Kidney (tissue), 14 donors: ENCODE measurements around the gene RASAL2. TPM values are rescaled to one million over a fixed set of nuclear protein-coding genes. Genes with fewer than 3 reads are reported as not detected.
A peak's percentile ranks its signal among the peaks of the same experiment; 100 is the strongest.

Experiments used
- DNase-seq, 5 donors: peaks; one replicate each; pipeline ENCODE4 v3.0.0-alpha.2; 2013 to 2020
- FAIRE-seq: peaks from 2 replicates; lab custom pipeline; 2012; peaks lifted over from hg19 to GRCh38; lab: Jason Lieb, UNC
- H3K27ac ChIP-seq, 2 donors: one replicate each; pipeline ENCODE4 v1.7.0; 2013; ENCODE audit warnings: low read depth in 2 of 2, low read length in 2 of 2, inconsistent platforms in 1 of 2
- H3K27me3 ChIP-seq: one replicate; pipeline ENCODE4 v1.7.1; 2013; ENCODE audit warnings: low read length, inconsistent platforms; ENCODE audit not compliant: control insufficient read depth, insufficient read depth
- H3K36me3 ChIP-seq, 3 donors: one replicate each; pipeline versions ENCODE4 v1.7.0 to v1.7.1; 2013; ENCODE audit warnings: low read length in 3 of 3, control low read depth in 1 of 3, inconsistent platforms in 1 of 3; ENCODE audit not compliant: insufficient read depth in 3 of 3, control insufficient read depth in 2 of 3
- H3K4me1 ChIP-seq, 3 donors: one replicate each; pipeline versions ENCODE4 v1.7.0 to v1.7.1; 2013; ENCODE audit warnings: low read length in 3 of 3, inconsistent platforms in 1 of 3, low read depth in 1 of 3; ENCODE audit not compliant: control insufficient read depth in 2 of 3, insufficient read depth in 2 of 3
- H3K4me3 ChIP-seq, 3 donors: one replicate each; pipeline versions ENCODE4 v1.7.0 to v1.8.1; 2013; ENCODE audit warnings: low read length in 3 of 3, control low read depth in 1 of 3, inconsistent platforms in 1 of 3
- H3K9ac ChIP-seq, 3 donors: one replicate each; pipeline versions ENCODE4 v1.7.0 to v1.7.1; 2013; ENCODE audit warnings: low read length in 3 of 3, control low read depth in 1 of 3, inconsistent platforms in 1 of 3
- H3K9me3 ChIP-seq, 3 donors: one replicate each; pipeline versions ENCODE4 v1.7.0 to v1.7.1; 2013; ENCODE audit warnings: low read length in 3 of 3, control low read depth in 1 of 3, inconsistent platforms in 1 of 3; ENCODE audit not compliant: control insufficient read depth in 2 of 3, insufficient read depth in 1 of 3
- intact Hi-C: fragments of 100-400 bp; cut with DNase I; formaldehyde crosslinking; loops from one replicate; pipeline ENCODE4 v1.11.1; 2022
- polyA plus RNA-seq: library from polyadenylated mRNA; stranded (reverse); fragments of 350-450 nt; fragmentation: Illumina TruSeq; extraction: RNeasy Lipid Tissue Mini Kit (QIAGEN cat#74804); gene quantifications from one replicate; pipeline ENCODE4 v1.2.3, GENCODE V29; 2014; ENCODE audit warnings: low read depth, low replicate concordance; ENCODE audit not compliant: insufficient read depth
- total RNA-seq: library from RNA; stranded (reverse); fragmentation: NEBNext Ultra II Directional; extraction: Animal tissue kit (Norgen Biotek cat#: 25700); gene quantifications from one replicate; pipeline ENCODE4 v1.2.1, GENCODE V29; 2021
- TF ChIP-seq, protein P1 (sequence below): IDR thresholded peaks from 3 replicates; pipeline ENCODE4 v1.5.1; 2012; ENCODE audit warnings: mild to moderate bottlenecking, moderate library complexity, borderline replicate concordance; ENCODE audit not compliant: insufficient read depth; ENCODE audit errors: extremely low read depth
- donor health status: control.
- donor health status: control.
- donor health status: control.
- donor health status: control.
- donor health status: control.
- donor health status: DM: yes; HTN: yes; CAD: no.
- donor health status: Normal renal cell carcinoma (clear cell type).

Gene RASAL2
- total and polyA plus RNA-seq, 2 donors from 2014 or later = 2.2 to 26.5 TPM

DNA sequence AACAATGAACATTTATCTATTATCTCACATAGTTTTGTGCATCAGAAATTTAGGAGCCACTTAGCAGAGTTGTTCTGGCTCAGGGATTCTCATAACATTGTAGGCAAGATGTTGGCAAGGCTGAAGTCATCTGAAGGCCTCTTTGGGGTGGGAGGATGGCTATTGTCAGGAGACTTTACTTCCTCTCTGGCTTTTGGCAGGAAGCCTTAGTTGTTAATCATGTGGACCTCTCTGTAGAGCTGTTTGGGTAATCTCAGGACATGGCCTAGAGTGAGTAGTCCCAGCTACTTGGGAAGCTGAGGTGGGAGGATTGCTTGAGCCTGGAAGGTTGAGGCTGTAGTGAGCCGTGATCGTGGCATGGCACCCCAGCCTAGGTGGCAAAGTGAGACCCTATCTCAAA lies 40.2 kb downstream of the RASAL2 start:
- TF ChIP-seq, protein P1, sequence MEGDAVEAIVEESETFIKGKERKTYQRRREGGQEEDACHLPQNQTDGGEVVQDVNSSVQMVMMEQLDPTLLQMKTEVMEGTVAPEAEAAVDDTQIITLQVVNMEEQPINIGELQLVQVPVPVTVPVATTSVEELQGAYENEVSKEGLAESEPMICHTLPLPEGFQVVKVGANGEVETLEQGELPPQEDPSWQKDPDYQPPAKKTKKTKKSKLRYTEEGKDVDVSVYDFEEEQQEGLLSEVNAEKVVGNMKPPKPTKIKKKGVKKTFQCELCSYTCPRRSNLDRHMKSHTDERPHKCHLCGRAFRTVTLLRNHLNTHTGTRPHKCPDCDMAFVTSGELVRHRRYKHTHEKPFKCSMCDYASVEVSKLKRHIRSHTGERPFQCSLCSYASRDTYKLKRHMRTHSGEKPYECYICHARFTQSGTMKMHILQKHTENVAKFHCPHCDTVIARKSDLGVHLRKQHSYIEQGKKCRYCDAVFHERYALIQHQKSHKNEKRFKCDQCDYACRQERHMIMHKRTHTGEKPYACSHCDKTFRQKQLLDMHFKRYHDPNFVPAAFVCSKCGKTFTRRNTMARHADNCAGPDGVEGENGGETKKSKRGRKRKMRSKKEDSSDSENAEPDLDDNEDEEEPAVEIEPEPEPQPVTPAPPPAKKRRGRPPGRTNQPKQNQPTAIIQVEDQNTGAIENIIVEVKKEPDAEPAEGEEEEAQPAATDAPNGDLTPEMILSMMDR = no peak
- DNase-seq = peak in 2 of 5 donors; percentile 4 to 58
- Histone ChIP-seq H3K27me3 (no peaks in the 10 kb centered on the region), H3K4me1 (peaks cover 0 to 12% (median 5%) of the 10 kb centered on the region in 3 donors), H3K9me3 (no peaks in the 10 kb centered on the region), H3K27ac (no peak overlapping the region), H3K36me3 (no peaks in the 10 kb centered on the region), H3K4me3 (no peak overlapping the region), H3K9ac (no peak overlapping the region)
- intact Hi-C loops = no loop called here
- no peak for FAIRE-seq

GRCh38 chr1:178137238-178137637 lies 43.3 kb downstream of the RASAL2 start:
- Histone ChIP-seq H3K27me3 (no peaks in the 10 kb centered on the region), H3K27ac (no peak overlapping the region), H3K9me3 (no peaks in the 10 kb centered on the region), H3K4me1 (peaks cover 0 to 8% (median 5%) of the 10 kb centered on the region in 3 donors), H3K9ac (no peak overlapping the region), H3K4me3 (no peak overlapping the region), H3K36me3 (no peaks in the 10 kb centered on the region)
- DNase-seq = peak in 1 of 5 donors; percentile 11
- TF ChIP-seq, protein P1 = no peak
- no peak for FAIRE-seq
- intact Hi-C loops = no loop called here

DNA sequence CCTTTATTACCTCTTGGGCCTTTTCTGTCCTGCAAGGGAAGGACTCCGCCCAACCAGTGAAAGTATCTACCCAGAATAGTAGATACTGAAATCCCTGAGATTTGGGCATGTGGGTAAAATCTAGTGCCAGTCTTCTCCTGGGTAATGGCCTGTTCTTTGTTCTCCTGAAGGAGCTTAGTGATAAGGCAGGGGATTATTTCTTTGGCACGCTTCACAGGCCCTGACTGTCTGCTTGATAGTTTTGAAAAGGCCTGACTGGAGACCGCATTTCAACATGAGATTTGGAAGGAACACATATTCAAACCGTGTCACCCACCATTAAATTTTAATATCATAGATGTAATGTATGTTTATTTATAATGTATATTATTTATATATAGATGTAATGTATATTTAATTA lies 48.9 kb downstream of the RASAL2 start:
- TF ChIP-seq, protein P1 = no peak
- Histone ChIP-seq H3K4me3 (no peak overlapping the region), H3K9me3 (no peaks in the 10 kb centered on the region), H3K9ac (no peak overlapping the region), H3K27ac (no peak overlapping the region), H3K27me3 (no peaks in the 10 kb centered on the region), H3K4me1 (no peaks in the 10 kb centered on the region), H3K36me3 (no peaks in the 10 kb centered on the region)
- no peak for DNase-seq
- intact Hi-C loops = no loop called here
- no peak for FAIRE-seq
